CD4-positive, alpha-beta memory T cell (primary cell): ENCODE measurements around the gene SLC30A10. TPM values are rescaled to one million over a fixed set of nuclear protein-coding genes. Genes with fewer than 3 reads are reported as not detected.
"Not testable (repeated sequence)": the region's sequence is repeated elsewhere in the genome, so short reads cannot be mapped to it uniquely, and the experiment has no call there.

Experiments used
- CTCF ChIA-PET: fragments of 350-600 bp; sonication (Branson Sonifier 250); formaldehyde crosslinking; loops from one replicate; lab custom pipeline; 2021; ENCODE audit warnings: inconsistent platforms; ENCODE audit not compliant: partially characterized antibody; lab: Charles Lee
- POLR2A ChIA-PET: fragments of 350-600 bp; sonication (Branson Sonifier 250); formaldehyde crosslinking; loops from one replicate; lab custom pipeline; 2021; ENCODE audit not compliant: partially characterized antibody; lab: Charles Lee
- DNase-seq, 5 donors: peaks; one replicate each; pipeline versions ENCODE4 v3.0.0 to v3.0.0-alpha.2; 2020 to 2022; ENCODE audit warnings: mixed read lengths in 1 of 5
- H3K27ac ChIP-seq: one replicate; pipeline ENCODE4 v1.7.0; 2013; ENCODE audit warnings: low read depth, low read length
- H3K27me3 ChIP-seq: 2 replicates; pipeline ENCODE4 v1.7.0; 2013; ENCODE audit warnings: mild to moderate bottlenecking, low read length, moderate library complexity; ENCODE audit not compliant: insufficient read depth
- H3K36me3 ChIP-seq: 2 replicates; pipeline ENCODE4 v1.7.0; 2013; ENCODE audit warnings: mild to moderate bottlenecking, low read length, moderate library complexity; ENCODE audit not compliant: insufficient read depth
- H3K4me1 ChIP-seq: 2 replicates; pipeline ENCODE4 v1.7.0; 2013; ENCODE audit warnings: mild to moderate bottlenecking, low read length, moderate library complexity; ENCODE audit not compliant: insufficient read depth
- H3K4me3 ChIP-seq, 2 donors: one replicate each; pipeline ENCODE4 v1.7.0; 2013; ENCODE audit warnings: low read length in 2 of 2, mild to moderate bottlenecking in 1 of 2
- H3K9me3 ChIP-seq, 2 donors: one replicate each; pipeline ENCODE4 v1.7.0; 2013; ENCODE audit warnings: low read length in 2 of 2, control low read depth in 1 of 2; ENCODE audit not compliant: control insufficient read depth in 1 of 2
- H3K27ac Mint-ChIP-seq, 7 donors: one replicate each; pipeline ENCODE4 v1.8.0; 2020 to 2021; ENCODE audit warnings: mixed read lengths in 7 of 7, mild to moderate bottlenecking in 6 of 7, inconsistent platforms in 3 of 7, moderate library complexity in 3 of 7
- H3K27me3 Mint-ChIP-seq, 2 donors: one replicate each; pipeline ENCODE4 v1.8.0; 2020 to 2021; ENCODE audit warnings: mixed read lengths in 2 of 2
- H3K36me3 Mint-ChIP-seq, 2 donors: one replicate each; pipeline ENCODE4 v1.8.0; 2020 to 2021; ENCODE audit warnings: mixed read lengths in 2 of 2, inconsistent platforms in 1 of 2, mild to moderate bottlenecking in 1 of 2
- H3K4me1 Mint-ChIP-seq, 4 donors: one replicate each; pipeline ENCODE4 v1.8.0; 2020 to 2021; ENCODE audit warnings: mixed read lengths in 4 of 4, mild to moderate bottlenecking in 1 of 4
- H3K4me3 Mint-ChIP-seq, 8 donors: one replicate each; pipeline ENCODE4 v1.8.0; 2020 to 2021; ENCODE audit warnings: mixed read lengths in 8 of 8, mild to moderate bottlenecking in 7 of 8, moderate library complexity in 6 of 8, inconsistent platforms in 3 of 8
- H3K9me3 Mint-ChIP-seq, 8 donors: one replicate each; pipeline ENCODE4 v1.8.0; 2020 to 2021; ENCODE audit warnings: mixed read lengths in 8 of 8, mild to moderate bottlenecking in 5 of 8, inconsistent platforms in 3 of 8, moderate library complexity in 1 of 8
- intact Hi-C: fragments of 100-400 bp; cut with micrococcal nuclease; formaldehyde crosslinking; loops from one replicate; pipeline ENCODE4 v1.15.1; 2023
- polyA plus RNA-seq, 2 donors: library from polyadenylated mRNA; unstranded; fragments of 300-500 nt; fragmentation: Illumina TruSeq; gene quantifications; one replicate each; pipeline ENCODE4 v1.2.3, GENCODE V29; 2021
- total RNA-seq, 2 experiments: library from RNA; stranded (reverse); gene quantifications; one replicate each; pipeline ENCODE4 v1.2.3, GENCODE V29; 2021

SLC30A10 gene
- total and polyA plus RNA-seq, 4 experiments from 2014 or later, result not detected

GRCh38 chr1:219959540-219960203 lies 31.3 kb upstream of the SLC30A10 start:
- DNase-seq, result no peak
- Mint-ChIP-seq H3K9me3 (no peaks in the 10 kb centered on the region), H3K27me3 (no peaks in the 10 kb centered on the region), H3K27ac (no peak overlapping the region), H3K4me1 (peaks cover 0 to 4% (median 0%) of the 10 kb centered on the region in 4 donors), H3K36me3 (no peaks in the 10 kb centered on the region), H3K4me3 (no peak overlapping the region)
- ChIA-PET POLR2A (no interaction called here), CTCF (no interaction called here)
- Histone ChIP-seq H3K4me1 (no peaks in the 10 kb centered on the region), H3K9me3 (no peaks in the 10 kb centered on the region), H3K27ac (no peak overlapping the region), H3K36me3 (no peaks in the 10 kb centered on the region), H3K27me3 (no peaks in the 10 kb centered on the region), H3K4me3 (no peak overlapping the region)
- intact Hi-C loops, result no loop called here

GRCh38 chr1:219958875-219959417 lies 30.6 kb upstream of the SLC30A10 start:
- Histone ChIP-seq H3K9me3 (no peaks in the 10 kb centered on the region), H3K27ac (no peak overlapping the region), H3K36me3 (no peaks in the 10 kb centered on the region), H3K27me3 (no peaks in the 10 kb centered on the region), H3K4me1 (no peaks in the 10 kb centered on the region), H3K4me3 (no peak overlapping the region)
- intact Hi-C loops, result no loop called here
- DNase-seq, result no peak
- Mint-ChIP-seq H3K27ac (no peak overlapping the region), H3K9me3 (no peaks in the 10 kb centered on the region), H3K36me3 (no peaks in the 10 kb centered on the region), H3K27me3 (no peaks in the 10 kb centered on the region), H3K4me3 (no peak overlapping the region), H3K4me1 (peaks cover 0 to 2% (median 0%) of the 10 kb centered on the region in 4 donors)
- ChIA-PET CTCF (no interaction called here), POLR2A (no interaction called here)

- Histone ChIP-seq H3K27ac (no peak overlapping the region), H3K4me1 (no peaks in the 10 kb centered on the region), H3K4me3 (no peak overlapping the region), H3K27me3 (no peaks in the 10 kb centered on the region), H3K36me3 (no peaks in the 10 kb centered on the region), H3K9me3 (no peaks in the 10 kb centered on the region)
- Mint-ChIP-seq H3K4me3 (no peak overlapping the region), H3K9me3 (peaks cover 0 to under 1% (median 0%) of the 10 kb centered on the region in 8 donors), H3K36me3 (no peaks in the 10 kb centered on the region), H3K27ac (no peak overlapping the region), H3K27me3 (no peaks in the 10 kb centered on the region), H3K4me1 (peaks cover 0 to under 1% (median 0%) of the 10 kb centered on the region in 4 donors)
- CTCF ChIA-PET, result interaction anchor here (0.7 kb wide), 1 partner anchor 947 kb away, joined by 3 read pairs; no protein-coding TSS in a partner anchor
- intact Hi-C loops, result no loop called here
- POLR2A ChIA-PET, result no interaction called here
- DNase-seq, result no peak
These were observed 26.5 kb upstream of the SLC30A10 start for GRCh38 chr1:219954736-219955421.

GRCh38 chr1:219954052-219954451 lies 25.7 kb upstream of the SLC30A10 start:
- intact Hi-C loops, result no loop called here
- Mint-ChIP-seq H3K4me1 (no peaks in the 10 kb centered on the region), H3K27me3 (no peaks in the 10 kb centered on the region), H3K36me3 (no peaks in the 10 kb centered on the region), H3K9me3 (peaks cover 0 to 3% (median 0%) of the 10 kb centered on the region in 8 donors), H3K27ac (no peak overlapping the region), H3K4me3 (no peak overlapping the region)
- Histone ChIP-seq H3K27me3 (no peaks in the 10 kb centered on the region), H3K9me3 (no peaks in the 10 kb centered on the region), H3K36me3 (no peaks in the 10 kb centered on the region), H3K4me3 (no peak overlapping the region), H3K4me1 (no peaks in the 10 kb centered on the region), H3K27ac (no peak overlapping the region)
- CTCF ChIA-PET, result no interaction called here
- POLR2A ChIA-PET, result no interaction called here
- no peak for DNase-seq

- Mint-ChIP-seq H3K4me3 (no peak overlapping the region), H3K27me3 (no peaks in the 10 kb centered on the region), H3K4me1 (no peaks in the 10 kb centered on the region), H3K36me3 (no peaks in the 10 kb centered on the region), H3K27ac (no peak overlapping the region), H3K9me3 (peaks cover 0 to 7% (median under 1%) of the 10 kb centered on the region in 8 donors)
- intact Hi-C loops, result no loop called here
- H3K4me1 ChIP-seq, result no peaks in the 10 kb centered on the region
- no peak overlapping the region for H3K27ac ChIP-seq
- H3K9me3 ChIP-seq, result no peaks in the 10 kb centered on the region
- POLR2A ChIA-PET, result no interaction called here
- H3K36me3 ChIP-seq, result no peaks in the 10 kb centered on the region
- H3K4me3 ChIP-seq, result no peak overlapping the region
- no peaks in the 10 kb centered on the region for H3K27me3 ChIP-seq
- CTCF ChIA-PET, result no interaction called here
- no peak for DNase-seq
These were observed 24.0 kb upstream of the SLC30A10 start for GRCh38 chr1:219952361-219952760.

GRCh38 chr1:219949227-219949626 lies 20.9 kb upstream of the SLC30A10 start:
- H3K4me1 Mint-ChIP-seq, H3K27me3 ChIP-seq, H3K4me3 Mint-ChIP-seq, H3K4me3 ChIP-seq, DNase-seq, H3K36me3 Mint-ChIP-seq, CTCF ChIA-PET, H3K9me3 ChIP-seq, H3K4me1 ChIP-seq, H3K27me3 Mint-ChIP-seq, intact Hi-C loops, POLR2A ChIA-PET, H3K9me3 Mint-ChIP-seq, H3K27ac ChIP-seq, H3K27ac Mint-ChIP-seq, H3K36me3 ChIP-seq: not testable (repeated sequence)

- H3K27ac ChIP-seq, H3K27ac Mint-ChIP-seq, H3K4me1 ChIP-seq, CTCF ChIA-PET, H3K27me3 ChIP-seq, H3K36me3 Mint-ChIP-seq, H3K27me3 Mint-ChIP-seq, POLR2A ChIA-PET, H3K4me3 ChIP-seq, H3K9me3 ChIP-seq, H3K36me3 ChIP-seq, H3K9me3 Mint-ChIP-seq, H3K4me3 Mint-ChIP-seq, H3K4me1 Mint-ChIP-seq, DNase-seq, intact Hi-C loops: not testable (repeated sequence)
These were observed 20.4 kb upstream of the SLC30A10 start for GRCh38 chr1:219948766-219949165.
